T1000 (cell line): ENCODE results near the gene RBMXL2.

Experiments used
- DNase-seq: peaks from one replicate; lab custom pipeline; 2025; ENCODE audit warnings: mixed read lengths; lab: John Stamatoyannopoulos, UW

The RBMXL2 gene

GRCh38 chr11:7088921-7089320 lies at the start of gene RBMXL2:
Gene RBMXL2, plus strand, starts transcription at chr11:7088998. Its CDS starts 123 bp downstream, at chr11:7089121.
- DNase-seq: no peak

GRCh38 chr11:7046474-7047175 lies 42.2 kb upstream of the RBMXL2 start:
- no peak for DNase-seq

- no peak for DNase-seq
Measured at GRCh38 chr11:7050191-7050590, 38.6 kb upstream of the RBMXL2 start.

- DNase-seq: no peak
Measured at GRCh38 chr11:7056828-7057513, 31.8 kb upstream of the RBMXL2 start.

GRCh38 chr11:7057641-7058040 lies 31.2 kb upstream of the RBMXL2 start:
- DNase-seq: no peak

DNA sequence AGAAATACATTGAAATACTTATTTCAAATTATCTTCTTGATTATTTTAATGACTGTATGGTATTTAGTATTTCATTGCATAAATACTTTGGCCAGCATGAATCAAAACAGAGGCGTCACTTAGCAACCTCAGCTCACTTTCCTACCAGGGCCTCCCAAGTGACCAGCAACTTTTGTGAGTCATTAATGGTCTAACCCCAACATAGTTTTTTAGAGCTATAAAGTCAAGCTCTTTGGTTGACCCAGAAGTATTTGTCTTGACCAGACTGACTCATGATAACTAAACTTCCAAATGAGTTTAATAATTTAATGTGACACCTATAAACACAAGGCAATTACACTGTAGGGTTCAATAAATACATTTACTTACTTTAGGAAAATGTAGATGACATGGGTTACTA lies 27.9 kb upstream of the RBMXL2 start:
- peak; percentile 46 for DNase-seq

DNA sequence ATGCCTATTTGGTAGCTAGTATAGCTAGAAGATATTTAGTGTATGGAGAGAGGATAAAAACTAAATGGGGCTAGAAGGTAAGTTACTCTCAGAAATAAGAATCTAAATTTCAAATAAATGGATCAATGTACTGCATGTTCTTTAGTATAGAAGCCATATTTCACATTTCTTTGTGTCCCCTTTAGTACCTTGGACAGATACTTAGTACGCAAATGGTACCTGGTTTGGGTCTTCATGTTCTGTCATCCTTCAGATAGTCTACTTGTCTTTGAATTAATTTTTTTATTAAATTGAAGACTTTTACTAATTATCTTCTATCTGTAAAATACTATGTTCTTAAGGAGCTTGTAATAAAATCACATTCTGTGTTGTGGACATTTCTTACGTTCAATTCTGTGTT lies 26.3 kb upstream of the RBMXL2 start:
- no peak for DNase-seq

DNA sequence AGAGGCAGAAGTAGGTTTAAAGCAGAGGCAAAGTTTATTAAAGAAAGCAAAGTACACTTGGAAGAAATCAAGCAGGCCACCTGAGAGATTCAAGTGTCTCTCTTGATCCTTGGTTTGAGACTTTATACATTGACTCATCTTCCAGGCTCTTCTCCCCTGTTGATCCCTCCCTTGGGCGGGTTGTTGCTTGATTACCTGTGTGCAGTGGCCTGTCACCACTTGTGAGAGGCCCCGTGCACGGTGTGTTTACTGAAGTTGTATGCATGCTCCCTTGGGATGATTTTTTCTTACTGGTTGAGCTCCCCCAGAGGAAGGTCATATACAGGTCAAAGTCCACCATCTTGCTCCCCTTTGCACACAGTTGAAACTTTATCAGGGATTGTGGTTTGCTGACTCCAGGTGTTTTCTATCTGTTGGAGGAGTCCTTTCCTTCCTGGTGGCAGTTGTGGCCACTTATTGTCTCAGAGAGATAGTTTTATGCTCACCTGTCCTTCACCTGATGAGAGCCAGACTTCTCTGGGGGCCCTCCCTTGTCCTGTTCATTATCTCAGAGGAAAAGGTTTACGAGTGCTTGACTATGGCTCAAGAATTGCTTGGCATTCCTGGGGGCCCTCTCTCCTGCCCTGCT lies 16.3 kb upstream of the RBMXL2 start:
- no peak for DNase-seq

- DNase-seq: no peak
Measured at GRCh38 chr11:7077101-7077500, 11.7 kb upstream of the RBMXL2 start.

GRCh38 chr11:7079545-7080135 lies 9.2 kb upstream of the RBMXL2 start:
- no peak for DNase-seq

GRCh38 chr11:7080900-7081299 lies 7.9 kb upstream of the RBMXL2 start:
- no peak for DNase-seq

GRCh38 chr11:7081441-7081840 lies 7.4 kb upstream of the RBMXL2 start:
- DNase-seq: no peak

- DNase-seq: no peak
Measured at GRCh38 chr11:7089328-7090251, 792 bp downstream of the RBMXL2 start.

- DNase-seq: no peak
Measured at GRCh38 chr11:7098235-7098832, 9.5 kb downstream of the RBMXL2 start.

GRCh38 chr11:7115780-7116179 lies 27.0 kb downstream of the RBMXL2 start:
- DNase-seq: no peak

GRCh38 chr11:7116370-7116769 lies 27.6 kb downstream of the RBMXL2 start:
- no peak for DNase-seq

DNA sequence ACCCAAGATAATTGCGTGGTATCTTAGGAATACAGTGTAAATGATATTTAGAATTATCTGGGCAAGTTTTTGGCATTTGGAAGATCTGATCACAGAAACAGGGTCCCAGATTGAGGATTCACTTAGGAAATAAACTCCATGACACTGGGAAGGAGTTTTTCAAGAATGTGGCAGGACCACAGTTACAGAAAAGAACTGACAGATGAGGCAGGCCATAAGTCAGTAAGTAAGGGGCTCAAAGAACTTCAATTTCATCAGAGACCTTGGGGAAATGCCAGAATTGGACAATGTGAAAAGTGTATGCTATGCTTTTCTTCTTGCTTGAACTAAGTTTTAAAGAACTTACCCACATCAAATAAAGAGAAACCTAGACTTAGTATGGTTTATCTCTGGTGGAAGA lies 49.3 kb downstream of the RBMXL2 start:
- DNase-seq: no peak
